HFF-Myc (cell line): Measurements from ENCODE around the gene EMB.
"Not testable (repeated sequence)": the region's sequence is repeated elsewhere in the genome, so short reads cannot be mapped to it uniquely, and the experiment has no call there.

Source experiments
- DNase-seq: peaks from one replicate; pipeline ENCODE4 v3.0.0-alpha.2; 2011; ENCODE audit warnings: low read depth; ENCODE audit errors: extremely low read depth
- H3K4me3 ChIP-seq: replicated peaks from 2 replicates; pipeline ENCODE4 v1.5.1; 2011; ENCODE audit warnings: low read depth, mild to moderate bottlenecking, control low read depth, low read length
- CTCF ChIP-seq: IDR thresholded peaks from 2 replicates; pipeline ENCODE4 v1.5.1; 2012; ENCODE audit warnings: mild to moderate bottlenecking, low read depth, low read length, control low read depth; ENCODE audit errors: missing control alignments

Gene EMB

GRCh38 chr5:50421184-50421950 is 19.7 kb downstream of the EMB start:
- H3K4me3 ChIP-seq, DNase-seq: not testable (repeated sequence)

- DNase-seq, result no peak
- TF ChIP-seq CTCF, result no peak
- H3K4me3 ChIP-seq, result no peak overlapping the region
Measured at GRCh38 chr5:50420343-50420935, 20.6 kb downstream of the EMB start.

- H3K4me3 ChIP-seq, DNase-seq: not testable (repeated sequence)
Measured at GRCh38 chr5:50419656-50420055, 21.4 kb downstream of the EMB start.

GRCh38 chr5:50416637-50417036 is 24.5 kb downstream of the EMB start:
- not testable (repeated sequence) for DNase-seq

DNA sequence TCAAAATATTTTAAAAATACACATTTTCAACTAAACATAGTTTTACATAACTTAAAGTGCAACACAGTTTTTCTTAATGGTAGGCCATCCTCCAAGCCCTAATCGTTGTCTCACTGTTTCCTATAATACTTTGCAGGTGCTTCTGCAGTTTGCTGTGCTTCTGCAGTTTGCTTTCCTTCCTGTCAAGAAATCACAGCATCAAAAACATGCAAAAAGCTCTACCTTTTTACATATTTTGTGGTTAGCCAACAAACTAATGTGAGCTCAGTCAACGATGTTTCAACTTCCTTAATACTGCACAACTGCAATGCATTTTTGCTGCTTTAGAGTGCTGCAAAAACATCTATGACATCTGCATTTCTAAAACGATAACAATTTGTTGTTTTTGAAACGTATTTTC is 25.2 kb downstream of the EMB start:
- no peak for DNase-seq
- no peak for TF ChIP-seq CTCF
- H3K4me3 ChIP-seq, result no peak overlapping the region

More at GRCh38 chr5:50416637-50417036, 24.5 kb downstream of the EMB start:
- H3K4me3 ChIP-seq, result not testable (repeated sequence)

DNA sequence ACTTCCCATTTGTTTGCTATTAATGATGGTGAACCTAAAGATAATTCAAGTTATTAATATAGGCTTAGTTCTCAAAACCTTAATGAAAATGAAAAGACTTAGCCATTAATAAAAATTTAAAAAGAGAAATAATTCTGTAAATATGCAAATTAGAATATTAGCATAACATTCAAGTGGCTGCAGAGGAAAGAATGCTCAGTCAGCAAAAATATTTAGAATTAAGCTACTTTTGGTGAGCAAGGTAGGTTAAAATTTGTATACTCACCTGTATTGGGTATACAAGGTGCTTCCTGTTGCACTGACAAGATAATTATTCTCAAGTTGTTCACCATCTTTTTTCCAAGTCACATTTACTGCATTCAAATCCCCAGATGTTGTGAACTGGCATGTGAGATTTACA is 30.2 kb downstream of the EMB start:
- H3K4me3 ChIP-seq, DNase-seq: not testable (repeated sequence)

- TF ChIP-seq CTCF, result no peak
- no peak for DNase-seq
- no peak overlapping the region for H3K4me3 ChIP-seq
Measured at GRCh38 chr5:50406877-50407276, 34.2 kb downstream of the EMB start.

- no peak overlapping the region for H3K4me3 ChIP-seq
- no peak for DNase-seq
- TF ChIP-seq CTCF, result no peak
Measured at GRCh38 chr5:50401336-50401735, 39.8 kb downstream of the EMB start.

DNA sequence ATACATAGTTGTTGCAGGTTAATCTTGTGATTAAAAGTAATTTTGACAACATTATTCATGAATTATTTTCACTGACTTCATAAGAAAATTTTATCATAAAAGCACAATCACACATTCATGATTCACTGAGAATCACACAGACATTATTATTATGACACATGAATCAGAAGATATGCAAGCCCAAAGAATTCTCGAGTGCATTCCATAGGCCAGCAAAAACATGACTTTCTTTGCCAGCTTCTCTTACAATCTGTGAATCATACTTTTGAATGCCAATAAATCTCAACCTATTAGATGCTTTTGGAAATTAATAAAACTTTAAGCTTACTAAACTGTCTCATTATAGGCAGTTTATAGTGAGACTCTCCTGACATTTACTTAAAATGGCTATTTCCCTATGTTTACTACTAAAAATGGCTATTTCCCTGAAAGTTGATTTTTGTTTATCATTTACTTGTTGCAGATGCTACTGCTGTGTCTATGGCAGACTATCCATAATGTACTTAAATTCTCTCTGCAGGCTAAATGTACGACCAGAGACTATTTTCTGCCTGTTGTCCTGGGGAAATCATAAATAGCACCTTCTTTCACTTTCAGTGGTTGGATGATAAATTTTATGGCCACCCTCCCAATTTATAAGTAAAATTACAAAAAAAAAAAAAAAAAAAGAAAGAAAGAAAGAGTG is 47.0 kb downstream of the EMB start:
- H3K4me3 ChIP-seq, DNase-seq: not testable (repeated sequence)

DNA sequence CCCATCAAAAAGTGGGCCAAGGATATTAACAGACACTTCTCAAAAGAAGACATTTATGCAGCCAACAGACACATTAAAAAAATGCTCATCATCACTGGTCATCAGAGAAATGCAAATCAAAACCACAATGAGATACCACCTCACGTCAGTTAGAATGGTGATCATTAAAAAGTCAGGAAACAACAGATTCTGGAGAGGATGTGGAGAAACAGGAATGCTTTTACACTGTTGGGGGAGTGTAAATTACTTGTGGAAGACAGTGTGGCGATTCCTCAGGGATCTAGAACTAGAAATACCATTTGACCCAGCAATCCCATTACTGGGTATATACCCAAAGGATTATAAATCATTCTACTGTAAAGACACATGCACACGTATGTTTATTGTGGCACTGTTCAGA is 48.8 kb downstream of the EMB start:
- not testable (repeated sequence) for DNase-seq, H3K4me3 ChIP-seq

- not testable (repeated sequence) for DNase-seq, H3K4me3 ChIP-seq
Measured at GRCh38 chr5:50384381-50384780, 56.7 kb downstream of the EMB start.

DNA sequence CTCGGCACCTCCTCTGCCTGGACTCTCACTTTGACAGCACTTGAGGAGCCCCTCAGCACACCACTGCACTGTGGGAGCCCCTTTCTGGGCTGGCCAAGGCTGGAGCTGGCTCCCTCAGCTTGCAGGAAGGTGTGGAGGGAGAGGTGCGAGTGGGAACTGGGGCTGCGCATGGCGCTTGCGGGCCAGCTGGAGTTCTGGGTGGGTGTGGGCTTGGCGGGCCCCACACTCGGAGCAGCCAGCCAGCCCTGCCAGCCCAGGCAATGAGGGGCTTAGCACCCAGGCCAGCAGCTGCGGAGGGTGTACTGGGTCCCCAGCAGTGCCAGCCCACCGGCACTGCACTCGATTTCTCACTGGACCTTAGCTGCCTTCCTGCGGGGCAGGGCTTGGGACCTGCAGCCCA is 64.4 kb downstream of the EMB start:
- not testable (repeated sequence) for H3K4me3 ChIP-seq, DNase-seq

DNA sequence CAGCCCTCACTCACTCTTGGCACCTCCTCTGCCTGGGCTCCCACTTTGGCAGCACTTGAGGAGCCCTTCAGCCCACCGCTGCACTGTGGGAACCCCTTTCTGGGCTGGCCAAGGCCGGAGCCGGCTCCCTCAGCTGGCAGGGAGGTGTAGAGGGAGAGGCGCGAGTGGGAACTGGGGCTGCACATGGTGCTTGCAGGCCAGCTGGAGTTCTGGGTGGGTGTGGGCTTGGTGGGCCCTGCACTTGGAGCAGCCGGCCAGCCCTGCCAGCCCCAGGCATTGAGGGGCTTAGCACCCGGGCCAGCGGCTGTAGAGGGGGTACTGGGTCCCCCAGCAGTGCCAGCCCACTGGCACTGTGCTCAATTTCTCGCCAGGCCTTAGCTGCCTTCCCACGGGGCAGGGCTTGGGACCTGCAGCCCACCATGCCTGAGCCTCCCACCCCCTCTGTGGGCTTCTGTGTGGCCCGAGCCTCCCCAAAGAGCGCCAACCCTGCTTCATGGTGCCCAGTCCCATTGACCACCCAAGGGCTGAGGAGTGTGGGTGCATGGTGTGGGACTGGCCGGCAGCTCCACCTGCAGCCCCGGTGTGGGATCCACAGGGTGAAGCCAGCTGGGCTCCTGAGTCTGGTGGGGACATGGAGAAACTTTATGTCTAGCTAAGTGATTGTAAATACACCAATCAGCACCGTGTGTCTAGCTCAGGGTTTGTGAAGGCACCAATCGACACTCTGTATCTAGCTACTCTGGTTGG is 71.6 kb downstream of the EMB start:
- not testable (repeated sequence) for H3K4me3 ChIP-seq, DNase-seq
